Rectal smooth muscle tissue (tissue), 1 donor: ENCODE results near the gene POLA1.
"Not testable (repeated sequence)": the region's sequence is repeated elsewhere in the genome, so short reads cannot be mapped to it uniquely, and the experiment has no call there.

Experiments
- H3K27ac ChIP-seq: one replicate; pipeline ENCODE4 v1.7.0; 2013; ENCODE audit warnings: low read depth, low read length, inconsistent platforms
- H3K27me3 ChIP-seq: one replicate; pipeline ENCODE4 v1.7.0; 2013; ENCODE audit warnings: low read length; ENCODE audit not compliant: control insufficient read depth, insufficient read depth
- H3K36me3 ChIP-seq: one replicate; pipeline ENCODE4 v1.7.0; 2013; ENCODE audit warnings: low read length; ENCODE audit not compliant: control insufficient read depth, insufficient read depth
- H3K4me1 ChIP-seq: one replicate; pipeline ENCODE4 v1.7.0; 2013; ENCODE audit warnings: low read length; ENCODE audit not compliant: control insufficient read depth, insufficient read depth
- H3K4me3 ChIP-seq: one replicate; pipeline ENCODE4 v1.7.0; 2013; ENCODE audit warnings: low read length
- H3K9ac ChIP-seq: one replicate; pipeline ENCODE4 v1.7.0; 2013; ENCODE audit warnings: low read length

Gene POLA1

DNA sequence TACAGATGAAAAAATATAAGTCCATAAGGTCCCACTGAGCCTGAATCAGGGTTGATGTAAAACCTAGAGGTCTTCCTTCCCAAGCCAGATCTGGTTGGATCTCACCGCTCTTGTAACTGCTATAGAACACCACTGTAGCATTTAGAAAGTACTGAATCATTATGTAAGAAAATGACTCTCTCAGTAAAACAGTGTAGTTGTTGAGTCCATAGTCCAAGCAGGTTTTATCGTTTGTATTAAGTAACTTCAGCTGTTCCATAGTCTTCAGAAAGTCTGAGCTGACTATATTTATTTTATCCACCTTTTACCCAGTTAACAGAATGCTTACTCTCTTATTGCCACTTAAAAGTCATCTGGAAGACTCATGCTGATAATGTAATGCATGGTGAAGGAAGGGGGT, 82.2 kb downstream of the POLA1 start:
- Histone ChIP-seq H3K4me3 (no peak overlapping the region), H3K36me3 (no peaks in the 10 kb centered on the region), H3K27ac (no peak overlapping the region), H3K4me1 (no peaks in the 10 kb centered on the region), H3K27me3 (no peaks in the 10 kb centered on the region), H3K9ac (no peak overlapping the region)

DNA sequence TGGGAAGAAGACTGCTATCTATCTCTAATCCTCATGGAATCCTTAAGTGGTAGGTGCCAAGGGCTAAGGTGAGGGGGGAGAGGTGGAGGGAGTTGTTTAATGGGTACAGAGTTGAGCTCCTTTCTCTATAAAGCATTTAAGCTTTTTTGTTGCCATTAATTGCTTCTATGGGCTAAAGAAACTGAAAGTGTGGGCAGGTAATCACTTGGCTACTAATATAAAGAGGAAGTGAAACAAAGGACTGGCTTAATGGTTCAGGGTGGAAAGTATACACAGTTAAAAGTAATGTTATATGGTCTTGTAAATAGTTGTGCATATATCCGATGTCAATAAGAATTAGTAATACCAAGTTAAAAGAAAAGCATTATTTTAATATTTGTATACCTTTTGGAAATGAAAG, 83.9 kb downstream of the POLA1 start:
- H3K27me3 ChIP-seq, result no peaks in the 10 kb centered on the region
- no peaks in the 10 kb centered on the region for H3K36me3 ChIP-seq
- no peak overlapping the region for H3K27ac ChIP-seq

DNA sequence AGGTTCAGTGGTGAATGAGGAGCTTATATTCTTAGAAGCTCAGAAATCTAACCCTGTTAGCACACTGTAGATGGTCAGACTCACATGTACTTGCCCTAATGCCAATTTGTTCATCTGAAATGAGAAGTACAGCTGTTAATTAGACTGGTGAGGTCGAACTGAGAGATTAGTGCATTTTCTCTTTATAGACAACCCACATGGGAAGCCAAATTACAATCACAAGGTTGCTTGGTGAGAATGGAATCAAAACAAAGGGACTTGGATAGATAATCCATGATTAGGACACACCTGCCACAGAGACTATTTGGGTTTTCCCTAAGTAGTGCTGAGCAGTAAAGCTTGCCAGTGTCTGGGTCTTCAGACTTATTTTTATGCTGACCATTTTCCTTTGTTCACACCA, 88.3 kb downstream of the POLA1 start:
- H3K4me1 ChIP-seq, result no peaks in the 10 kb centered on the region
- no peak overlapping the region for H3K9ac ChIP-seq
- H3K36me3 ChIP-seq, result no peaks in the 10 kb centered on the region
- H3K4me3 ChIP-seq, result no peak overlapping the region
- H3K27ac ChIP-seq, result no peak overlapping the region
- no peaks in the 10 kb centered on the region for H3K27me3 ChIP-seq

More for the DNA sequence above, 83.9 kb downstream of the POLA1 start:
- Histone ChIP-seq H3K9ac (no peak overlapping the region), H3K4me3 (no peak overlapping the region), H3K4me1 (no peaks in the 10 kb centered on the region)

DNA sequence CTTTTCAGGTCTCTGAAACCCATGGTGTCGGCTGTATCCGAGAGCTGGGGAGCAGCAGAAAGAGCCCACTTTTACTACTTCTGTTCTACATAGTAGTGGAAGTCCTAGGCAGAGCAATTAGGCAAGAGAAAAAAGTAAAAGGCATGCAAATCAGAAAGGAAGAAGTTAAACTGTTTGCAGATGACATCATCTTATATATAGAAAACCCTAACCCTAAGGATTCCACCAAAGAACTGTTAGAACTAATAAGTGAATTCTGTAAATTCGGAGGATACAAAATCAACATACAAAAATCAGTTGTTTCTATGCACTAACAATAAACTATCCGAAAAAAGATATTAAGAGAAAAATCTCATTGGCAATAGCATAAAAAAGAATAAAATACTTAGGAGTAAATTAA, 95.3 kb downstream of the POLA1 start:
- no peaks in the 10 kb centered on the region for H3K36me3 ChIP-seq
- H3K4me1 ChIP-seq, result no peaks in the 10 kb centered on the region
- H3K4me3 ChIP-seq, result no peak overlapping the region
- no peak overlapping the region for H3K9ac ChIP-seq
- H3K27me3 ChIP-seq, result no peaks in the 10 kb centered on the region
- H3K27ac ChIP-seq, result no peak overlapping the region

DNA sequence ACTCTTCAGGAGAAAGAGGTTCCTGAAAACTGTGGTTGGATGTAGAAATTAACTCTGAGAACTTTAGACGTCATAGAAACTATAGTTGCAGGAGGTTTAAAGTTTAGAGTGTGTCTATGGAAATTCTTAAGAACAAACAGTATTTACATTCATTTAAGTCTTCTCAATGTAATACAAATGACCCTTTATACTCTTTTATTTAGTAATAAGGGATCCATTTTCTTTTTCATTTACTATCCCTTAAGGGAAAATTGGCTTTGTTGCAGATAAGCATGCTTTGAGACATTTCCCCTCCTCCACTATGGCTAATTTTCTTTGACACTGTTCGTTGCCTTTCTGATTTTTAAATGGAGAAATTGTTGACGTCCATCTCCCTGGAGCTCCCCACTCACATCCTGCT, 96.4 kb downstream of the POLA1 start:
- no peak overlapping the region for H3K9ac ChIP-seq
- no peaks in the 10 kb centered on the region for H3K27me3 ChIP-seq
- no peak overlapping the region for H3K27ac ChIP-seq
- H3K4me1 ChIP-seq, result no peaks in the 10 kb centered on the region
- no peak overlapping the region for H3K4me3 ChIP-seq
- no peaks in the 10 kb centered on the region for H3K36me3 ChIP-seq

DNA sequence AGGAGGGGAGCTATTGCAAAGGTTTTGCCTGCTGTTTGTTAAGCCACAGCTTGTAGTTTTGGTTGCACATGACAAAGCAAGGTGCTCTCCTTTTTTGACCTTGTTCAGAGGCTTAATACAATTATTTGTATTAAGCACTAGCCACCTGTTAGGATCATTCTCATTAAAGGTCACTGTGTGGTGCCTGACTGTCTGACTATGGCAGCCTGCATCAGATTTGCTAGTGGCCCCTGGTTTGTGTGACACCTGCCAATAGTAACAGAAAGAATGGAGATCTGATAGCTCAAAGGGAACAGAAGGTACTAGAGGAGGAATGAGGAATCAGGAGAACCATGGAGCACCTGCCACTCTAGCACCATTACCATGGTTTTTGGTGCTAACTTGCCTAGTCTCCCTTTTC, 102.5 kb downstream of the POLA1 start:
- Histone ChIP-seq H3K27ac (no peak overlapping the region), H3K27me3 (no peaks in the 10 kb centered on the region), H3K9ac (no peak overlapping the region), H3K36me3 (no peaks in the 10 kb centered on the region), H3K4me3 (no peak overlapping the region), H3K4me1 (no peaks in the 10 kb centered on the region)

DNA sequence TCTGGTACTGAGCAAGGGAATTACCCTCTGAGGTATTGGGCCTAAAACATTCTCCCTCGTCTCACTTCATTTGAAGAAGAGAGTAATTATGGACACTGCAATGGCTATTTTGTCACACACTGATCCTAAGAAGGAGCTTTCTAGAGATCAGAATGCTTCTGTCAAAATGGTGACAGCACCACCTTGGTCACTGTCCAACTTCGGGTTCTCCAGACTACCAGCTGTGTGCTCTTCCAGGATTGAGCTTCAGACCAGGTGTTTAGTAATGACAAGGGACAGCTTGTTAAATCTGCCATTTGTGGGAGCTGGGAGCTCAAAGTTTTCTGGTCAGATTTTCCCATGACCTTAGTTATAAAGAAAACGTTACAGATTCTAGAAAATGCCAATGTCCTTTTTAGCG, 105.4 kb downstream of the POLA1 start:
- H3K4me3 ChIP-seq, result no peak overlapping the region
- no peak overlapping the region for H3K27ac ChIP-seq

DNA sequence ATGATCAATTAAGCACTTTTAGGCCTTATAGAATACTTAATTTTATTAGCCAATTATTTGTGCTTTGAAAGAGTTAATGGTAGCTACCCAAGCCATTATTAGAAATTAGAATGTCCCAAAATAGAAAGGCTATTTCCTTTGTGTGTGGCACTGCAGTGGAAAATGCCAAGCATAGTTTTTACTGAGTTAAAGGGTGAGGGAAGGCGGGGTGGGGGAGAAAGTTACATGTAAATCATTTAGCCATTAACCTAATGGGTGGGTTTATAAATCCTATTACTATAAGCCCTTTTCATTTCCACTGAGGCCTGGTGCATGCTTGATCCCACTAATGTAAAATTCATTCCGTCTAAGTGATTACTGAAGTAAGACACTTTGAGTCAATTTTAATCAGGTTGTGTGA, 105.8 kb downstream of the POLA1 start:
- no peak overlapping the region for H3K27ac ChIP-seq
- H3K36me3 ChIP-seq, result no peaks in the 10 kb centered on the region
- no peaks in the 10 kb centered on the region for H3K4me1 ChIP-seq

More for the DNA sequence above, 105.4 kb downstream of the POLA1 start:
- H3K4me1 ChIP-seq, result no peaks in the 10 kb centered on the region
- H3K27me3 ChIP-seq, result no peaks in the 10 kb centered on the region
- no peak overlapping the region for H3K9ac ChIP-seq
- no peaks in the 10 kb centered on the region for H3K36me3 ChIP-seq

DNA sequence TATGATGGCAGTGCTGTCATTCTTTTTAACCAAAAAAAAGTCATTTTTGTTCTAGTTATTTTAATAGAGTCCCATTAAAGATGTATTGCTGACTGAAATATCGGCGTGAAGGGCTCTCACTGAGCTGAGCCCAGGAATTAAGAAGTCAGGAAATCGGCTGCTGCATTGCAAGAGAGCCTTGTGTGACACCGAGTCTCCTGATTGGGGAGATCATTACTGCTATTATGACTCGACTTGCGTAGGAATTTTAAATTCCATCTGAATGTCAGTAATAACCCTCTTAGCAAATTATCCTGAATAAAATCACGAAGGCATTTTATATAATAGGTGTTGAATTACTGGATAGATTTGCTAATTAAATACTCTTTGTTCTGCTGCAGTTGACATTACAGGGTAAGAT, 111.5 kb downstream of the POLA1 start:
- no peak overlapping the region for H3K4me3 ChIP-seq
- no peaks in the 10 kb centered on the region for H3K27me3 ChIP-seq
- H3K4me1 ChIP-seq, result no peaks in the 10 kb centered on the region
- H3K27ac ChIP-seq, result no peak overlapping the region
- no peaks in the 10 kb centered on the region for H3K36me3 ChIP-seq
- no peak overlapping the region for H3K9ac ChIP-seq

More for the DNA sequence above, 105.8 kb downstream of the POLA1 start:
- Histone ChIP-seq H3K4me3 (no peak overlapping the region), H3K9ac (no peak overlapping the region), H3K27me3 (no peaks in the 10 kb centered on the region)

DNA sequence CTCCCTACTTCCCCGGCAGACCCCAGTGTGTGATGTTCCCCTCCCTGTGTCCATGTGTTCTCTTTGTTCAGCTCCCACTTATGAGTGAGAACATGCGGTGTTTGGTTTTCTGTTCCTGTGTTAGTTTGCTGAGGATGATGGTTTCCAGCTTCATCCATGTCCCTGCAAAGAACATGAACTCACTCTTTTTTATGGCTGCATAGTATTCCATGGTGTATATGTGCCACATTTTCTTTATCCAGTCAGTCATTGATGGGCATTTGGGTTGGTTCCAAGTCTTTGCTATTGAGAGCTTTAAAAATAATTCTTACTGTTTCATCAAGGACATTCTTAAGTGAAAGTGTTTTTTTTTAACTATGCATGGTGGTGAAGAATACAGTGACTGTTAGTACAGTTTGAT, 126.1 kb downstream of the POLA1 start:
- H3K27me3 ChIP-seq, H3K36me3 ChIP-seq, H3K27ac ChIP-seq, H3K4me1 ChIP-seq, H3K4me3 ChIP-seq, H3K9ac ChIP-seq: not testable (repeated sequence)

DNA sequence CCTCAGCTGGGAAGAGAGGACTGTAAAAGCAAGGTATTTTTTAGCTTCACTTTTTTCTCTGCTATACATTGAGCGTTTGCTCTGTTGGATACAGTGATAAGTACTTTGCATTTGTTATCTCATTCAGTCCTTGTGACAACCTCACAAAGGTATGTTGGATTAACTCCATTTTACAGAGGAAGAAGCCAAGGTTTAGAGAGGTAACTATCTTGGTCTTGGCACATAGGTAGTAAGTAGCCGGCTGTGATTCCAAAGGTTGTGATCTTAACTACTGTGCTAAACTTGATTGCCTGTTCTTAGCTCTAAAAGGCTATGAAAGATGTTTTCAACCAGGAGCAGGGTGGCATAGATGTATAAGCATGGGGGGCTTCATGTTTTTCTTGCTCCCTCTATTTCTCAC, 134.4 kb downstream of the POLA1 start:
- H3K27me3 ChIP-seq, result no peaks in the 10 kb centered on the region
- no peaks in the 10 kb centered on the region for H3K4me1 ChIP-seq
- H3K9ac ChIP-seq, result no peak overlapping the region
- H3K36me3 ChIP-seq, result no peaks in the 10 kb centered on the region
- H3K27ac ChIP-seq, result no peak overlapping the region
- no peak overlapping the region for H3K4me3 ChIP-seq

DNA sequence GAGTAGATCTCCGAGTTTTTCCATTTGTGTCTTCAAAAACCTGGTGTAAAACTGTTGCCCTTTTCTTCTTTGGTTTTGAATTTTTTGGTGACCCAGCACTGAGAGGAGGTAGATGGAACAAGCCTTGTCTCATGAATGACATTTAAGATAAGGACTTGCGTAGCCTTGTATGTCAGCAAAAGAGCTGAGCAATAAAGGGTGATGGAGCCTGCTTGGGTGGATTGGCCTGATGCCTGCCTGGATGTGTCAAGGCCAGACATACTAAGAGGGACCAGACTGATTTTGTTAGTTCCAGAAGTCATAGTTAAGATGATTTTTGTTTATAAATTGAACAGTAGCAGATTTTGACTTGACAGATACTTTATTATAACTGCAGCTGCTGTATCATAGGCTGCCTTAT, 134.9 kb downstream of the POLA1 start:
- H3K9ac ChIP-seq, result no peak overlapping the region
- no peaks in the 10 kb centered on the region for H3K4me1 ChIP-seq
- no peaks in the 10 kb centered on the region for H3K27me3 ChIP-seq
- no peak overlapping the region for H3K27ac ChIP-seq
- H3K36me3 ChIP-seq, result no peaks in the 10 kb centered on the region
- no peak overlapping the region for H3K4me3 ChIP-seq

DNA sequence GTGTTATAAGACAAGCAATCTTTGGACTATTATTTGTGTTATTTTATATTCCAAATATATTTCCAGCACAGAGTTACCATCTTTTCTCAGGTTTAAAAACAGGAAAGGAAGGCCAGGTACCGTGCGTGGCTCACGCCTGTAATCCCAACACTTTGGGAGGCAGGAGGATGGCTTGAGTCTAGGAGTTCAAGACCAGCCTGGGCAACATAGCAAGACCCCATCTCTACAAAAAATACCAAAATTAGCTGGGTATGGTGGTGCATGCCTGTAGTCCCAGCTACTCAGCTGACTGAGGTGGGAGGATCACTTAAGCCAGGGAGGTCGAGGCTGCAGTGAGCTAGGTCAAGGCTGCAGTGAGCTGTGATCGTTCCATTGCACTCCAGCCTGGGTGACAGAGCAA, 140.0 kb downstream of the POLA1 start:
- Histone ChIP-seq H3K36me3 (no peaks in the 10 kb centered on the region), H3K27ac (no peak overlapping the region), H3K4me3 (no peak overlapping the region), H3K27me3 (no peaks in the 10 kb centered on the region), H3K4me1 (no peaks in the 10 kb centered on the region), H3K9ac (no peak overlapping the region)

DNA sequence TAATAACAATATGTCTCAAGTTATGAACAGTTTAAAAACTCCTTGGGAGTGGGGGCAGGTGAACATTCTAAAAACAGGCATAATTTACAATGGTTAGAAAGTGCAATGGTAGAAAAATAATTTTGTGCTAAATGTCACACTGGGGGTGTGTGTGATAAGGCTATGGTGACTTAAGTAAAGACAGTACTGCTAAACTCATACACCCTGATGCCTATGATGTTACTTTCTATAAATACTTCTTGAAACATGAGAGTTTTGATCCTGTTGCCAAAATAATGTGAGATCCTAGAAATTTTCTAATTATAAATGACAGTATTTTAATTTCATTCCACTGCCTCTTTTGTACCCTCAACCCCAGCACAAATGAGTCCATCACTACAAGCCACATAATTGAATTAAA, 144.2 kb downstream of the POLA1 start:
- Histone ChIP-seq H3K27me3 (no peaks in the 10 kb centered on the region), H3K4me1 (no peaks in the 10 kb centered on the region), H3K4me3 (no peak overlapping the region), H3K36me3 (no peaks in the 10 kb centered on the region), H3K27ac (no peak overlapping the region), H3K9ac (no peak overlapping the region)
